Colonic mucosa (tissue), 4 donors: Measurements from ENCODE around the gene RRP9. TPM values are rescaled to one million over a fixed set of nuclear protein-coding genes. Genes with fewer than 3 reads are reported as not detected.

Experiments
- DNase-seq: peaks from one replicate; pipeline ENCODE4 v3.0.0-alpha.2; 2020
- H3K27ac ChIP-seq: fragments of 200-600 bp; one replicate; pipeline ENCODE4 v1.8.0; 2021
- H3K27me3 ChIP-seq: fragments of 200-600 bp; one replicate; pipeline ENCODE4 v1.8.0; 2021
- H3K36me3 ChIP-seq: fragments of 200-600 bp; one replicate; pipeline ENCODE4 v1.8.0; 2021
- H3K4me1 ChIP-seq: fragments of 200-600 bp; one replicate; pipeline ENCODE4 v1.8.0; 2021; ENCODE audit warnings: mild to moderate bottlenecking
- H3K4me3 ChIP-seq: fragments of 200-600 bp; one replicate; pipeline ENCODE4 v1.8.0; 2021
- H3K9ac ChIP-seq, 2 donors: one replicate each; pipeline ENCODE4 v1.7.0; 2013; ENCODE audit warnings: control low read depth in 2 of 2, low read depth in 2 of 2, low read length in 2 of 2
- H3K9me3 ChIP-seq: fragments of 200-600 bp; one replicate; pipeline ENCODE4 v1.8.0; 2021
- intact Hi-C: fragments of 100-400 bp; cut with DNase I; formaldehyde crosslinking; loops from one replicate; pipeline ENCODE4 v1.14.1; 2022
- total RNA-seq, 2 donors: library from RNA; stranded (reverse); fragmentation: NEBNext Ultra II Directional in 1 of 2; extraction: Animal tissue kit (Norgen Biotek cat#: 25700) in 1 of 2; gene quantifications; one replicate each; pipeline ENCODE4 v1.2.1, GENCODE V29; 2021
- TF ChIP-seq, protein P1 (sequence below): fragments of 200-600 bp; IDR thresholded peaks from one replicate; pipeline ENCODE4 v1.8.0; 2022; ENCODE audit warnings: antibody characterized with exemption, mild to moderate bottlenecking
- donor health status: healthy.
- donor health status: DM: no; HTN: no; CAD: no.
- donor health status: DM: no; HTN: no; CAD: no.

Gene RRP9
- total RNA-seq, 2 donors from 2014 or later, result 9.6 to 24.7 TPM

- H3K27ac ChIP-seq, result no peak overlapping the region
- H3K4me1 ChIP-seq, result peaks cover 13% of the 10 kb centered on the region
- intact Hi-C loops, result no loop called here
- no peaks in the 10 kb centered on the region for H3K9me3 ChIP-seq
- no peak overlapping the region for H3K9ac ChIP-seq
- no peaks in the 10 kb centered on the region for H3K36me3 ChIP-seq
- DNase-seq, result no peak
- no peak overlapping the region for H3K4me3 ChIP-seq
- no peaks in the 10 kb centered on the region for H3K27me3 ChIP-seq
- TF ChIP-seq, protein P1, sequence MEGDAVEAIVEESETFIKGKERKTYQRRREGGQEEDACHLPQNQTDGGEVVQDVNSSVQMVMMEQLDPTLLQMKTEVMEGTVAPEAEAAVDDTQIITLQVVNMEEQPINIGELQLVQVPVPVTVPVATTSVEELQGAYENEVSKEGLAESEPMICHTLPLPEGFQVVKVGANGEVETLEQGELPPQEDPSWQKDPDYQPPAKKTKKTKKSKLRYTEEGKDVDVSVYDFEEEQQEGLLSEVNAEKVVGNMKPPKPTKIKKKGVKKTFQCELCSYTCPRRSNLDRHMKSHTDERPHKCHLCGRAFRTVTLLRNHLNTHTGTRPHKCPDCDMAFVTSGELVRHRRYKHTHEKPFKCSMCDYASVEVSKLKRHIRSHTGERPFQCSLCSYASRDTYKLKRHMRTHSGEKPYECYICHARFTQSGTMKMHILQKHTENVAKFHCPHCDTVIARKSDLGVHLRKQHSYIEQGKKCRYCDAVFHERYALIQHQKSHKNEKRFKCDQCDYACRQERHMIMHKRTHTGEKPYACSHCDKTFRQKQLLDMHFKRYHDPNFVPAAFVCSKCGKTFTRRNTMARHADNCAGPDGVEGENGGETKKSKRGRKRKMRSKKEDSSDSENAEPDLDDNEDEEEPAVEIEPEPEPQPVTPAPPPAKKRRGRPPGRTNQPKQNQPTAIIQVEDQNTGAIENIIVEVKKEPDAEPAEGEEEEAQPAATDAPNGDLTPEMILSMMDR, result no peak
Measured at GRCh38 chr3:51985063-51985462, 43.4 kb upstream of the RRP9 start.

GRCh38 chr3:51984269-51984647 is 42.6 kb upstream of the RRP9 start:
- Histone ChIP-seq H3K9me3 (no peaks in the 10 kb centered on the region), H3K4me1 (peaks cover 13% of the 10 kb centered on the region), H3K9ac (peak overlapping the region; percentile 95 to 97), H3K4me3 (no peak overlapping the region), H3K27ac (peak overlapping the region; percentile 99), H3K36me3 (no peaks in the 10 kb centered on the region), H3K27me3 (no peaks in the 10 kb centered on the region)
- TF ChIP-seq, protein P1, result no peak
- no peak for DNase-seq
- intact Hi-C loops, result no loop called here

- Histone ChIP-seq H3K36me3 (no peaks in the 10 kb centered on the region), H3K27me3 (no peaks in the 10 kb centered on the region), H3K4me1 (peaks cover 13% of the 10 kb centered on the region), H3K27ac (peak overlapping the region; percentile 99), H3K9me3 (no peaks in the 10 kb centered on the region), H3K9ac (peak overlapping the region; percentile 95 to 97), H3K4me3 (peak overlapping the region; percentile 60)
- TF ChIP-seq, protein P1, result no peak
- intact Hi-C loops, result no loop called here
- no peak for DNase-seq
Measured at GRCh38 chr3:51983578-51984268, 42.0 kb upstream of the RRP9 start.

- Histone ChIP-seq H3K9ac (peak within 1 kb of the TSS; percentile 95 to 97), H3K36me3 (no peaks in the 10 kb centered on the region)
Measured at GRCh38 chr3:51982838-51983577, 41.3 kb upstream of the RRP9 start, which contains the start of gene ACY1. Gene ACY1, plus strand, starts transcription at chr3:51983535. Its CDS starts 530 bp downstream, at chr3:51984065.

DNA sequence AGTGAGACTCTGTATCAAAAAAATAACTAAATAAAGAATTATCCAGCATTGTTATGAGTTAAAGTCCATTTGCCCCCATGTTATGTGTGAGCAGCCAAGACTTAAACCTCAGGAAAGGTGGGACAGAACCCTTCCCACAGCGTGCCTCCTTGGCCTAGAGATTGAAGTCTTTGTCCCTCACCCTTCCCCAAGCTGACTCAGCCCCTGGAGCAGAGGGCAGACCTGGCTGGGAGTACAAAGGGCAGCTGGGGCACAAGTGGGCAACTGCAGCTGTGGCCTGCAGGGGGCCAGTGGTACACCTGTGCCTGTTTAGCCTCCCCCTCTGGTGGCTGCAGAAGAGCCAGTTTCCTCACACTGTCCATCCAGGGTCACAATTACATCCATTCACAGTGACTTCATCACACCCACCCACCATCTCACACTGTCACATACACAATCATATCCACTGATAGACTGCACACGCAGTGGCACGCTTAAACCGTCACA is 40.7 kb upstream of the RRP9 start:
- intact Hi-C loops, result no loop called here

More at GRCh38 chr3:51982838-51983577, 41.3 kb upstream of the RRP9 start, which contains the start of gene ACY1:
- peak within 1 kb of the TSS; percentile 99 for H3K27ac ChIP-seq
- peaks cover 13% of the 10 kb centered on the region for H3K4me1 ChIP-seq
- TF ChIP-seq, protein P1, result no peak
- intact Hi-C loops, result no loop called here
- H3K27me3 ChIP-seq, result no peaks in the 10 kb centered on the region
- DNase-seq, result peak; percentile 93
- H3K4me3 ChIP-seq, result peak within 1 kb of the TSS; percentile 60
- H3K9me3 ChIP-seq, result no peaks in the 10 kb centered on the region

More for the DNA sequence above, 40.7 kb upstream of the RRP9 start:
- Histone ChIP-seq H3K9me3 (no peaks in the 10 kb centered on the region), H3K36me3 (no peaks in the 10 kb centered on the region), H3K4me3 (peak overlapping the region; percentile 60), H3K27ac (peak overlapping the region; percentile 99), H3K4me1 (peaks cover 13% of the 10 kb centered on the region), H3K27me3 (no peaks in the 10 kb centered on the region), H3K9ac (peak overlapping the region; percentile 95 to 97)
- TF ChIP-seq, protein P1, result peak; percentile 65
- DNase-seq, result peak; percentile 83
